GM23338 (cell line): ENCODE data around the gene OS9. TPM values are rescaled to one million over a fixed set of nuclear protein-coding genes. Genes with fewer than 3 reads are reported as not detected.

ENCODE experiments used
- ATAC-seq: fragments of 200-7000 bp; cut with Tn5 transposase; 3 replicates; pipeline ENCODE4 v1.9.1; 2020
- DNase-seq: peaks from one replicate; pipeline ENCODE4 v3.0.0-alpha.2; 2015; ENCODE audit warnings: low spot score
- H2AFZ ChIP-seq: fragments of 200-600 bp; sonication (generic); 2 replicates; pipeline ENCODE4 v1.8.0; 2016; ENCODE audit warnings: antibody characterized with exemption, mild to moderate bottlenecking, moderate library complexity
- H3F3A ChIP-seq: fragments of 200-600 bp; sonication (generic); replicated peaks from 2 replicates; pipeline ENCODE4 v1.8.0; 2017; ENCODE audit warnings: antibody characterized with exemption, mixed run types, low read depth
- H3K27ac ChIP-seq: fragments of 200-600 bp; sonication (generic); 2 replicates; pipeline ENCODE4 v1.6.1; 2016; ENCODE audit warnings: low read depth
- H3K27me3 ChIP-seq: fragments of 200-600 bp; sonication (generic); 2 replicates; pipeline ENCODE4 v1.8.0; 2016; ENCODE audit warnings: mild to moderate bottlenecking, mixed run types, moderate library complexity; ENCODE audit not compliant: insufficient read depth
- H3K36me3 ChIP-seq: fragments of 200-600 bp; sonication (generic); 2 replicates; pipeline ENCODE4 v1.8.0; 2016; ENCODE audit warnings: mild to moderate bottlenecking; ENCODE audit not compliant: insufficient read depth
- H3K4me1 ChIP-seq: fragments of 200-600 bp; sonication (generic); 2 replicates; pipeline ENCODE4 v1.8.0; 2016; ENCODE audit warnings: mild to moderate bottlenecking, moderate library complexity; ENCODE audit not compliant: insufficient read depth
- H3K4me2 ChIP-seq: fragments of 200-600 bp; sonication (generic); 2 replicates; pipeline ENCODE4 v1.7.1; 2017; ENCODE audit warnings: mixed run types
- H3K4me3 ChIP-seq: fragments of 200-600 bp; sonication (generic); 2 replicates; pipeline ENCODE4 v1.6.1; 2016; ENCODE audit warnings: mixed run types
- H3K79me2 ChIP-seq: fragments of 200-600 bp; sonication (generic); replicated peaks from 2 replicates; pipeline ENCODE4 v1.8.0; 2017; ENCODE audit warnings: mild to moderate bottlenecking; ENCODE audit not compliant: insufficient read depth
- H3K9me2 ChIP-seq: fragments of 200-600 bp; sonication (generic); 2 replicates; pipeline ENCODE4 v1.8.0; 2017; ENCODE audit not compliant: insufficient read depth
- H4K20me1 ChIP-seq: fragments of 200-600 bp; sonication (generic); replicated peaks from 2 replicates; pipeline ENCODE4 v1.8.0; 2017; ENCODE audit warnings: mild to moderate bottlenecking; ENCODE audit not compliant: insufficient read depth
- H3K27ac Mint-ChIP-seq: 2 replicates; pipeline ENCODE4 v1.8.0; 2020; ENCODE audit warnings: inconsistent platforms, mild to moderate bottlenecking, moderate library complexity, mixed read lengths
- H3K27me3 Mint-ChIP-seq: 3 replicates; pipeline ENCODE4 v1.8.0; 2022; ENCODE audit warnings: low read depth, mild to moderate bottlenecking, moderate library complexity, mixed read lengths, inconsistent platforms; ENCODE audit not compliant: insufficient read depth, poor library complexity
- H3K36me3 Mint-ChIP-seq: 3 replicates; pipeline ENCODE4 v1.8.0; 2021; ENCODE audit warnings: low read depth, mild to moderate bottlenecking, inconsistent platforms, moderate library complexity, mixed read lengths
- H3K4me1 Mint-ChIP-seq: 3 replicates; pipeline ENCODE4 v1.8.0; 2020; ENCODE audit warnings: mild to moderate bottlenecking, inconsistent platforms, mixed read lengths
- H3K4me3 Mint-ChIP-seq: 3 replicates; pipeline ENCODE4 v1.8.0; 2021; ENCODE audit warnings: moderate library complexity, mild to moderate bottlenecking, inconsistent platforms, mixed read lengths
- H3K9me3 Mint-ChIP-seq: 3 replicates; pipeline ENCODE4 v1.8.0; 2020; ENCODE audit warnings: moderate library complexity, mild to moderate bottlenecking, inconsistent platforms, mixed read lengths
- CREB1 ChIP-seq: fragments of 250-450 bp; sonication (Bioruptor Pico); IDR thresholded peaks from 2 replicates; pipeline ENCODE4 v1.5.0; 2020; ENCODE audit warnings: low read depth, mild to moderate bottlenecking, moderate library complexity
- EZH2 ChIP-seq: fragments of 200-600 bp; sonication (generic); IDR thresholded peaks from one replicate; pipeline ENCODE4 v1.8.0; 2017; ENCODE audit warnings: antibody characterized with exemption, mild to moderate bottlenecking, low read depth; ENCODE audit not compliant: unreplicated experiment
- EZH2phosphoT487 ChIP-seq: fragments of 200-600 bp; sonication (generic); IDR thresholded peaks from one replicate; pipeline ENCODE4 v1.8.1; 2018; ENCODE audit warnings: antibody characterized with exemption; ENCODE audit not compliant: unreplicated experiment
- NANOG ChIP-seq: IDR thresholded peaks from 2 replicates; pipeline ENCODE4 v1.6.1; 2016; ENCODE audit warnings: antibody characterized with exemption, borderline replicate concordance
- STAT1 ChIP-seq: IDR thresholded peaks from one replicate; pipeline ENCODE4 v1.6.1; 2016; ENCODE audit warnings: antibody characterized with exemption; ENCODE audit not compliant: unreplicated experiment
- ZNF114 ChIP-seq: fragments of 250-450 bp; sonication (Bioruptor Pico); IDR thresholded peaks from 2 replicates; pipeline ENCODE4 v1.5.0; 2020; ENCODE audit warnings: mild to moderate bottlenecking, moderate library complexity
- polyA plus RNA-seq: library from polyadenylated mRNA; unstranded; fragments of >200 nt; fragmentation: Nextera tagmentation; extraction: Ambion mirVana; gene quantifications from 2 replicates; pipeline ENCODE4 v1.2.1, GENCODE V29; 2016
- total RNA-seq: library from RNA; depleted of rRNA; stranded (reverse); fragments of >200 nt; shearing (Covaris generic); gene quantifications from 2 replicates; pipeline ENCODE4 v1.2.3, GENCODE V29; 2014
- TF ChIP-seq, protein P1 (sequence below): fragments of 250-450 bp; sonication (Bioruptor Pico); IDR thresholded peaks from 2 replicates; pipeline ENCODE4 v1.5.0; 2020; ENCODE audit warnings: mild to moderate bottlenecking, moderate library complexity
- TF ChIP-seq, protein P2 (sequence below): IDR thresholded peaks from 2 replicates; pipeline ENCODE4 v1.6.1; 2016; ENCODE audit warnings: antibody characterized with exemption

Gene OS9
- total and polyA plus RNA-seq, 2 experiments from 2014 or later, result 27.5 to 79.7 TPM

- Mint-ChIP-seq H3K36me3 (peaks cover 29% of the 10 kb centered on the region), H3K27me3 (peaks cover 46% of the 10 kb centered on the region), H3K9me3 (no peaks in the 10 kb centered on the region), H3K27ac (no peak overlapping the region), H3K4me3 (peak overlapping the region; percentile 68), H3K4me1 (peaks cover 36% of the 10 kb centered on the region)
- no peak for TF ChIP-seq EZH2phosphoT487
- TF ChIP-seq, protein P1, sequence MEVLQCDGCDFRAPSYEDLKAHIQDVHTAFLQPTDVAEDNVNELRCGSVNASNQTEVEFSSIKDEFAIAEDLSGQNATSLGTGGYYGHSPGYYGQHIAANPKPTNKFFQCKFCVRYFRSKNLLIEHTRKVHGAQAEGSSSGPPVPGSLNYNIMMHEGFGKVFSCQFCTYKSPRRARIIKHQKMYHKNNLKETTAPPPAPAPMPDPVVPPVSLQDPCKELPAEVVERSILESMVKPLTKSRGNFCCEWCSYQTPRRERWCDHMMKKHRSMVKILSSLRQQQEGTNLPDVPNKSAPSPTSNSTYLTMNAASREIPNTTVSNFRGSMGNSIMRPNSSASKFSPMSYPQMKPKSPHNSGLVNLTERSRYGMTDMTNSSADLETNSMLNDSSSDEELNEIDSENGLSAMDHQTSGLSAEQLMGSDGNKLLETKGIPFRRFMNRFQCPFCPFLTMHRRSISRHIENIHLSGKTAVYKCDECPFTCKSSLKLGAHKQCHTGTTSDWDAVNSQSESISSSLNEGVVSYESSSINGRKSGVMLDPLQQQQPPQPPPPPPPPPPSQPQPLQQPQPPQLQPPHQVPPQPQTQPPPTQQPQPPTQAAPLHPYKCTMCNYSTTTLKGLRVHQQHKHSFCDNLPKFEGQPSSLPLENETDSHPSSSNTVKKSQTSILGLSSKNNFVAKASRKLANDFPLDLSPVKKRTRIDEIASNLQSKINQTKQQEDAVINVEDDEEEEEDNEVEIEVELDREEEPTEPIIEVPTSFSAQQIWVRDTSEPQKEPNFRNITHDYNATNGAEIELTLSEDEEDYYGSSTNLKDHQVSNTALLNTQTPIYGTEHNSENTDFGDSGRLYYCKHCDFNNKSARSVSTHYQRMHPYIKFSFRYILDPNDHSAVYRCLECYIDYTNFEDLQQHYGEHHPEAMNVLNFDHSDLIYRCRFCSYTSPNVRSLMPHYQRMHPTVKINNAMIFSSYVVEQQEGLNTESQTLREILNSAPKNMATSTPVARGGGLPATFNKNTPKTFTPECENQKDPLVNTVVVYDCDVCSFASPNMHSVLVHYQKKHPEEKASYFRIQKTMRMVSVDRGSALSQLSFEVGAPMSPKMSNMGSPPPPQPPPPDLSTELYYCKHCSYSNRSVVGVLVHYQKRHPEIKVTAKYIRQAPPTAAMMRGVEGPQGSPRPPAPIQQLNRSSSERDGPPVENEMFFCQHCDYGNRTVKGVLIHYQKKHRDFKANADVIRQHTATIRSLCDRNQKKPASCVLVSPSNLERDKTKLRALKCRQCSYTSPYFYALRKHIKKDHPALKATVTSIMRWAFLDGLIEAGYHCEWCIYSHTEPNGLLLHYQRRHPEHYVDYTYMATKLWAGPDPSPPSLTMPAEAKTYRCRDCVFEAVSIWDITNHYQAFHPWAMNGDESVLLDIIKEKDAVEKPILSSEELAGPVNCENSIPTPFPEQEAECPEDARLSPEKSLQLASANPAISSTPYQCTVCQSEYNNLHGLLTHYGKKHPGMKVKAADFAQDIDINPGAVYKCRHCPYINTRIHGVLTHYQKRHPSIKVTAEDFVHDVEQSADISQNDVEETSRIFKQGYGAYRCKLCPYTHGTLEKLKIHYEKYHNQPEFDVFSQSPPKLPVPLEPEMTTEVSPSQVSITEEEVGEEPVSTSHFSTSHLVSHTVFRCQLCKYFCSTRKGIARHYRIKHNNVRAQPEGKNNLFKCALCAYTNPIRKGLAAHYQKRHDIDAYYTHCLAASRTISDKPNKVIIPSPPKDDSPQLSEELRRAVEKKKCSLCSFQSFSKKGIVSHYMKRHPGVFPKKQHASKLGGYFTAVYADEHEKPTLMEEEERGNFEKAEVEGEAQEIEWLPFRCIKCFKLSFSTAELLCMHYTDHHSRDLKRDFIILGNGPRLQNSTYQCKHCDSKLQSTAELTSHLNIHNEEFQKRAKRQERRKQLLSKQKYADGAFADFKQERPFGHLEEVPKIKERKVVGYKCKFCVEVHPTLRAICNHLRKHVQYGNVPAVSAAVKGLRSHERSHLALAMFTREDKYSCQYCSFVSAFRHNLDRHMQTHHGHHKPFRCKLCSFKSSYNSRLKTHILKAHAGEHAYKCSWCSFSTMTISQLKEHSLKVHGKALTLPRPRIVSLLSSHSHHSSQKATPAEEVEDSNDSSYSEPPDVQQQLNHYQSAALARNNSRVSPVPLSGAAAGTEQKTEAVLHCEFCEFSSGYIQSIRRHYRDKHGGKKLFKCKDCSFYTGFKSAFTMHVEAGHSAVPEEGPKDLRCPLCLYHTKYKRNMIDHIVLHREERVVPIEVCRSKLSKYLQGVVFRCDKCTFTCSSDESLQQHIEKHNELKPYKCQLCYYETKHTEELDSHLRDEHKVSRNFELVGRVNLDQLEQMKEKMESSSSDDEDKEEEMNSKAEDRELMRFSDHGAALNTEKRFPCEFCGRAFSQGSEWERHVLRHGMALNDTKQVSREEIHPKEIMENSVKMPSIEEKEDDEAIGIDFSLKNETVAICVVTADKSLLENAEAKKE (CRISPR knock-in tag), result no peak
- no peak for TF ChIP-seq ZNF114 (CRISPR knock-in tag)
- peak; percentile 84 for TF ChIP-seq EZH2
- TF ChIP-seq, protein P2, sequence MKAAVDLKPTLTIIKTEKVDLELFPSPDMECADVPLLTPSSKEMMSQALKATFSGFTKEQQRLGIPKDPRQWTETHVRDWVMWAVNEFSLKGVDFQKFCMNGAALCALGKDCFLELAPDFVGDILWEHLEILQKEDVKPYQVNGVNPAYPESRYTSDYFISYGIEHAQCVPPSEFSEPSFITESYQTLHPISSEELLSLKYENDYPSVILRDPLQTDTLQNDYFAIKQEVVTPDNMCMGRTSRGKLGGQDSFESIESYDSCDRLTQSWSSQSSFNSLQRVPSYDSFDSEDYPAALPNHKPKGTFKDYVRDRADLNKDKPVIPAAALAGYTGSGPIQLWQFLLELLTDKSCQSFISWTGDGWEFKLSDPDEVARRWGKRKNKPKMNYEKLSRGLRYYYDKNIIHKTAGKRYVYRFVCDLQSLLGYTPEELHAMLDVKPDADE, result no peak
- no peak for TF ChIP-seq NANOG
- TF ChIP-seq STAT1, result no peak
- no peak for TF ChIP-seq CREB1
- Histone ChIP-seq H3K4me1 (peaks cover 21% of the 10 kb centered on the region; the same call in 1 of the 2 replicates), H3K9me2 (no peaks in the 10 kb centered on the region), H3K4me2 (peak overlapping the region; percentile 97), H4K20me1 (0 out of 2 replicates have a peak, but pooled peaks cover 7% of the 10 kb centered on the region), H3F3A (peaks cover 11% of the 10 kb centered on the region), H3K27ac (no peak overlapping the region), H2AFZ (peak overlapping the region; percentile 95; the same call in 1 of the 2 replicates), H3K36me3 (no peaks in the 10 kb centered on the region; the same call in 1 of the 2 replicates), H3K79me2 (no peaks in the 10 kb centered on the region), H3K4me3 (peak overlapping the region; percentile 83), H3K27me3 (peaks cover 71% of the 10 kb centered on the region)
- DNase-seq, result peak; percentile 36
- ATAC-seq, result peak; percentile 15
These were observed 71.9 kb downstream of the OS9 start for GRCh38 chr12:57765698-57766463.
